Panc1 (cell line): Measurements from ENCODE around the gene HINFP. TPM values are rescaled to one million over a fixed set of nuclear protein-coding genes. Genes with fewer than 3 reads are reported as not detected.

Experiments
- ATAC-seq: fragments of 200-7000 bp; cut with Tn5 transposase; 2 replicates; pipeline ENCODE4 v1.9.1; 2020; ENCODE audit warnings: mild to moderate bottlenecking, moderate library complexity
- BruUV-seq: library from RNA; stranded (reverse); fragments of 400-500 nt; replicated peaks from 2 replicates; lab custom pipeline; 2021; lab: Mats Ljungman, UMichigan
- CTCF ChIA-PET: fragments of 300-600 bp; sonication (Branson Sonifier 250); formaldehyde crosslinking; loops from one replicate; lab custom pipeline; 2022; ENCODE audit warnings: antibody characterized with exemption; lab: Charles Lee
- POLR2A ChIA-PET: fragments of 300-600 bp; sonication (Branson Sonifier 250); formaldehyde crosslinking; loops from one replicate; lab custom pipeline; 2022; ENCODE audit warnings: antibody characterized with exemption; lab: Charles Lee
- DNase-seq: peaks from one replicate; pipeline ENCODE4 v3.0.0-alpha.2; 2010; ENCODE audit warnings: low read depth, low spot score
- H3K27ac ChIP-seq: 2 replicates; pipeline ENCODE4 v1.5.1; 2011; ENCODE audit warnings: mild to moderate bottlenecking, low read length, inconsistent platforms
- H3K27me3 ChIP-seq: fragments of 200-500 bp; sonication (Bioruptor generic); 2 replicates; pipeline ENCODE4 v1.6.0; 2014; ENCODE audit warnings: low read length, inconsistent platforms; ENCODE audit not compliant: control insufficient read depth, insufficient read depth
- H3K36me3 ChIP-seq: fragments of 200-500 bp; sonication (Bioruptor generic); 2 replicates; pipeline ENCODE4 v1.5.1; 2014; ENCODE audit warnings: inconsistent platforms, mild to moderate bottlenecking, low read length, moderate library complexity; ENCODE audit not compliant: control insufficient read depth, insufficient read depth
- H3K4me1 ChIP-seq: 2 replicates; pipeline ENCODE4 v1.5.1; 2011; ENCODE audit warnings: inconsistent platforms, mild to moderate bottlenecking, low read length, moderate library complexity; ENCODE audit not compliant: control insufficient read depth, insufficient read depth
- H3K4me3 ChIP-seq, 2 experiments: 2 replicates each; pipeline ENCODE4 v1.5.1; 2011 to 2012; ENCODE audit warnings: low read depth in 2 of 2, low read length in 2 of 2, mild to moderate bottlenecking in 2 of 2, inconsistent platforms in 1 of 2, moderate library complexity in 1 of 2
- H3K9me3 ChIP-seq: fragments of 200-500 bp; sonication (Bioruptor generic); 2 replicates; pipeline ENCODE4 v1.5.1; 2014; ENCODE audit warnings: low read depth, mild to moderate bottlenecking, inconsistent platforms, low read length, moderate library complexity; ENCODE audit not compliant: control insufficient read depth, insufficient read depth
- POLR2AphosphoS5 ChIP-seq: IDR thresholded peaks from 2 replicates; pipeline ENCODE4 v1.6.1; 2012; ENCODE audit warnings: mild to moderate bottlenecking, low read depth, low read length, moderate library complexity
- SIN3A ChIP-seq: IDR thresholded peaks from 2 replicates; pipeline ENCODE4 v1.6.1; 2012; ENCODE audit warnings: low read depth, mild to moderate bottlenecking, low read length, moderate library complexity, borderline replicate concordance; ENCODE audit not compliant: insufficient read depth
- TCF7L2 ChIP-seq: IDR thresholded peaks from 2 replicates; pipeline ENCODE4 v1.6.1; 2011; ENCODE audit warnings: mild to moderate bottlenecking, low read depth, low read length, inconsistent platforms
- in situ Hi-C: cut with HindIII; loops from 2 replicates; pipeline ENCODE4 v1.10.0; 2016; ENCODE audit warnings: low sequenced_read_pairs, low pct_unique_long_range_greater_than_20kb
- intact Hi-C: fragments of 100-400 bp; cut with micrococcal nuclease; formaldehyde crosslinking; loops from one replicate; pipeline ENCODE4 v1.10.0; 2022; ENCODE audit not compliant: unreplicated experiment
- total RNA-seq: library from RNA; stranded (reverse); gene quantifications from one replicate; pipeline ENCODE4 v1.2.1, GENCODE V29; 2021; ENCODE audit not compliant: unreplicated experiment
- TF ChIP-seq, protein P1 (sequence below), 2 experiments: IDR thresholded peaks; 2 replicates each; pipeline ENCODE4 v1.6.1; 2011 to 2012; ENCODE audit warnings: low read depth in 2 of 2, control low read depth in 1 of 2, low read length in 1 of 2, mild to moderate bottlenecking in 1 of 2, moderate library complexity in 1 of 2; ENCODE audit not compliant: insufficient read depth in 1 of 2
- TF ChIP-seq, protein P2 (sequence below): fragments of 450-650 bp; IDR thresholded peaks from 2 replicates; pipeline ENCODE4 v1.5.1; 2017; ENCODE audit warnings: mild to moderate bottlenecking

The HINFP gene
- total RNA-seq, 1 experiment from 2014 or later = 52.7 TPM

DNA sequence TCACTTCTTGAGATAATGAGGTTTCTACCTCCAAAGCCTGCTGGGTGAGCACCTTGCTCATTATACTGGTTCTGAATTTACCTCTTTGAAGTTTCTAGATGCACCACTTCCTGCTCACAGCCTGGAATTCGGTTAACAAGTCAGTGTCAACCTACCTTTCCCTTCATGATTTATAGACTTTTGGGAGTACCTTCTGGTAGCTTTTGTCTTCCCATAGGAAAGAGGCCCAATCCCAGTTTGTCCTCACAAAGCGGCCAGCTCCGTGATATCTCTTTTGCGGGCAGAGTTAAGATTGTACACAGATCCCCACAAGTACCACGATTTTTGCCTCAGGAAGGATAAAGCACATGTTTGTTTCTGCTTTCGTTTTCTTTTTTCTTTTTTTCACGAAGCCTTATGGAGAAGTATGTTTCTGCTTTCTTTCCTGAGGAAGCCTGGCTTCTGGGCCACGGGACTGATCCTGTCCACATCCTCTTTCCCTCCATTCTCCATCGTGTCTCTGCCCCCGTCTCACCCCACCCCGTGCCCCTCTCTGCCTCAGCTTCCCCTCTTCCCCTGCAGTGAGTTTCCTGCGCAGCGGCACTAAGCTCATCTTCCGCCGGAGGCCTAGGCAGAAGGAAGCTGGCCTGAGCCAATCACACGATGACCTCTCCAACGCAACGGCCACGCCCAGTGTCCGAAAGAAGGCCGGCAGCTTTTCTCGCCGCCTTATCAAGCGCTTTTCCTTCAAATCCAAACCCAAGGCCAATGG lies 5.7 kb upstream of the HINFP start:
- peaks cover 4% of the 10 kb centered on the region for H3K4me1 ChIP-seq
- no peak overlapping the region for H3K4me3 ChIP-seq
- no peak for ATAC-seq
- no TSS peak for BruUV-seq
- no peak overlapping the region for H3K27ac ChIP-seq
- ChIA-PET CTCF (no interaction called here), POLR2A (no interaction called here)
- DNase-seq = no peak
- no peaks in the 10 kb centered on the region for H3K9me3 ChIP-seq
- intact Hi-C loops (no loop called here), in situ Hi-C loops (no loop called here)
- H3K36me3 ChIP-seq = no peaks in the 10 kb centered on the region
- H3K27me3 ChIP-seq = no peaks in the 10 kb centered on the region
- TF ChIP-seq TCF7L2 (no peak), POLR2AphosphoS5 (no peak), SIN3A (no peak)
- TF ChIP-seq, protein P1, sequence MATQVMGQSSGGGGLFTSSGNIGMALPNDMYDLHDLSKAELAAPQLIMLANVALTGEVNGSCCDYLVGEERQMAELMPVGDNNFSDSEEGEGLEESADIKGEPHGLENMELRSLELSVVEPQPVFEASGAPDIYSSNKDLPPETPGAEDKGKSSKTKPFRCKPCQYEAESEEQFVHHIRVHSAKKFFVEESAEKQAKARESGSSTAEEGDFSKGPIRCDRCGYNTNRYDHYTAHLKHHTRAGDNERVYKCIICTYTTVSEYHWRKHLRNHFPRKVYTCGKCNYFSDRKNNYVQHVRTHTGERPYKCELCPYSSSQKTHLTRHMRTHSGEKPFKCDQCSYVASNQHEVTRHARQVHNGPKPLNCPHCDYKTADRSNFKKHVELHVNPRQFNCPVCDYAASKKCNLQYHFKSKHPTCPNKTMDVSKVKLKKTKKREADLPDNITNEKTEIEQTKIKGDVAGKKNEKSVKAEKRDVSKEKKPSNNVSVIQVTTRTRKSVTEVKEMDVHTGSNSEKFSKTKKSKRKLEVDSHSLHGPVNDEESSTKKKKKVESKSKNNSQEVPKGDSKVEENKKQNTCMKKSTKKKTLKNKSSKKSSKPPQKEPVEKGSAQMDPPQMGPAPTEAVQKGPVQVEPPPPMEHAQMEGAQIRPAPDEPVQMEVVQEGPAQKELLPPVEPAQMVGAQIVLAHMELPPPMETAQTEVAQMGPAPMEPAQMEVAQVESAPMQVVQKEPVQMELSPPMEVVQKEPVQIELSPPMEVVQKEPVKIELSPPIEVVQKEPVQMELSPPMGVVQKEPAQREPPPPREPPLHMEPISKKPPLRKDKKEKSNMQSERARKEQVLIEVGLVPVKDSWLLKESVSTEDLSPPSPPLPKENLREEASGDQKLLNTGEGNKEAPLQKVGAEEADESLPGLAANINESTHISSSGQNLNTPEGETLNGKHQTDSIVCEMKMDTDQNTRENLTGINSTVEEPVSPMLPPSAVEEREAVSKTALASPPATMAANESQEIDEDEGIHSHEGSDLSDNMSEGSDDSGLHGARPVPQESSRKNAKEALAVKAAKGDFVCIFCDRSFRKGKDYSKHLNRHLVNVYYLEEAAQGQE (IDR thresholded peaks at IDR 0.05; ENCODE audit: insufficient read depth in 1 of 2, low read depth in 2 of 2, low read length in 1 of 2) = no peak
- TF ChIP-seq, protein P2, sequence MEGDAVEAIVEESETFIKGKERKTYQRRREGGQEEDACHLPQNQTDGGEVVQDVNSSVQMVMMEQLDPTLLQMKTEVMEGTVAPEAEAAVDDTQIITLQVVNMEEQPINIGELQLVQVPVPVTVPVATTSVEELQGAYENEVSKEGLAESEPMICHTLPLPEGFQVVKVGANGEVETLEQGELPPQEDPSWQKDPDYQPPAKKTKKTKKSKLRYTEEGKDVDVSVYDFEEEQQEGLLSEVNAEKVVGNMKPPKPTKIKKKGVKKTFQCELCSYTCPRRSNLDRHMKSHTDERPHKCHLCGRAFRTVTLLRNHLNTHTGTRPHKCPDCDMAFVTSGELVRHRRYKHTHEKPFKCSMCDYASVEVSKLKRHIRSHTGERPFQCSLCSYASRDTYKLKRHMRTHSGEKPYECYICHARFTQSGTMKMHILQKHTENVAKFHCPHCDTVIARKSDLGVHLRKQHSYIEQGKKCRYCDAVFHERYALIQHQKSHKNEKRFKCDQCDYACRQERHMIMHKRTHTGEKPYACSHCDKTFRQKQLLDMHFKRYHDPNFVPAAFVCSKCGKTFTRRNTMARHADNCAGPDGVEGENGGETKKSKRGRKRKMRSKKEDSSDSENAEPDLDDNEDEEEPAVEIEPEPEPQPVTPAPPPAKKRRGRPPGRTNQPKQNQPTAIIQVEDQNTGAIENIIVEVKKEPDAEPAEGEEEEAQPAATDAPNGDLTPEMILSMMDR = no peak

DNA sequence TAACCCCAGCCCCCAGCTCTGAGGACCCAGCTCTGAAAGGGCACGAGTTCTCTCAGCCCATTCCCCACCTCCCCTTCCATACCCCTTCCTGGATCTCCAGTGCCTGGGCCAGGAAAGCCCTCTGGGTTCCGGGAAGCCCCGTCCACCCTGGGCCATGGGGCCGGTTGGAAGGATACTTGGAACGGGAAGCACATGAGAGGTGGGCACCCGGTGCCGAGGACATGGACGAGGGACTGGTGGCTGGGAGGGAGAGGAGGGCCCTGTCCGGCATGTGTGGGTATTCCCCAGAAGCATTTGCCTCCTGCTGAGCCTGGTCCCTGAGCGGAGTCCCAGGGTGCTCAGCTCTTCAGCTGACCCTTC lies 5.2 kb upstream of the HINFP start:
- intact Hi-C loops = no loop called here
- no peak for DNase-seq
- no peak overlapping the region for H3K27ac ChIP-seq
- H3K4me1 ChIP-seq = peaks cover 6% of the 10 kb centered on the region
- in situ Hi-C loops = no loop called here
- TF ChIP-seq SIN3A = no peak
- no peak for TF ChIP-seq POLR2AphosphoS5
- TF ChIP-seq, protein P2 = no peak
- no peak for TF ChIP-seq TCF7L2
- TF ChIP-seq, protein P1 (IDR thresholded peaks at IDR 0.05; ENCODE audit: insufficient read depth in 1 of 2, low read depth in 2 of 2, low read length in 1 of 2) = no peak
- H3K36me3 ChIP-seq = no peaks in the 10 kb centered on the region
- CTCF ChIA-PET = no interaction called here
- H3K27me3 ChIP-seq = no peaks in the 10 kb centered on the region
- no peak for ATAC-seq
- H3K4me3 ChIP-seq = no peak overlapping the region
- POLR2A ChIA-PET = interaction anchor here (0.6 kb wide), 1 partner anchor 28 kb away, joined by 4 read pairs; no protein-coding TSS in a partner anchor
- H3K9me3 ChIP-seq = no peaks in the 10 kb centered on the region
- BruUV-seq = no TSS peak
